ENCODE measurements around the gene KCNJ2.

Gene KCNJ2

GRCh38 chr17:70159980-70160379 lies 9.4 kb upstream of the KCNJ2 start:
- no peak for DNase-seq (ENCODE audit: low read depth)

- no peak for DNase-seq (ENCODE audit: low read depth)
Observed at GRCh38 chr17:70161519-70161918, 7.8 kb upstream of the KCNJ2 start.

GRCh38 chr17:70165383-70165782 lies 3.9 kb upstream of the KCNJ2 start:
- no peak for DNase-seq (ENCODE audit: low read depth)

DNA sequence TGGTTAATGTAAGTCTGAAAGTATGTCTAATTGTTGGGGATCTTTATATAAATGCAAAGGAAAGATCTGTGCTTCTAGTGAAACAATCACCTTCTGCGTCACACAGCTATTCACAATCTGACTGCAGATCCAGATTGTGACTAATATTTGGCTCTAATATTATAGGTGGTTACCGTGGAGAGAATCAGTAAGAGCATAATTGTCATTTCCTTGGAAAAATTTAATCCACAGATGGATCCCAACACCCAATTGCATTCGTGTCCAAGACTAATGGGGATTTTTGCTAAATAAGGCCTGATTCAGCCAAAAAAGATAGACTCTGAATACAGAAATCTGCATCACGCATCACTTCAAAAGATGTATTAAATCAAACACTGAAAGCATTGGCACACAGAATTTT lies 2.7 kb upstream of the KCNJ2 start:
- DNase-seq (ENCODE audit: low read depth), result no peak

- no peak for DNase-seq (ENCODE audit: low read depth)
Observed at GRCh38 chr17:70168044-70168976, 1.0 kb upstream of the KCNJ2 start.

DNA sequence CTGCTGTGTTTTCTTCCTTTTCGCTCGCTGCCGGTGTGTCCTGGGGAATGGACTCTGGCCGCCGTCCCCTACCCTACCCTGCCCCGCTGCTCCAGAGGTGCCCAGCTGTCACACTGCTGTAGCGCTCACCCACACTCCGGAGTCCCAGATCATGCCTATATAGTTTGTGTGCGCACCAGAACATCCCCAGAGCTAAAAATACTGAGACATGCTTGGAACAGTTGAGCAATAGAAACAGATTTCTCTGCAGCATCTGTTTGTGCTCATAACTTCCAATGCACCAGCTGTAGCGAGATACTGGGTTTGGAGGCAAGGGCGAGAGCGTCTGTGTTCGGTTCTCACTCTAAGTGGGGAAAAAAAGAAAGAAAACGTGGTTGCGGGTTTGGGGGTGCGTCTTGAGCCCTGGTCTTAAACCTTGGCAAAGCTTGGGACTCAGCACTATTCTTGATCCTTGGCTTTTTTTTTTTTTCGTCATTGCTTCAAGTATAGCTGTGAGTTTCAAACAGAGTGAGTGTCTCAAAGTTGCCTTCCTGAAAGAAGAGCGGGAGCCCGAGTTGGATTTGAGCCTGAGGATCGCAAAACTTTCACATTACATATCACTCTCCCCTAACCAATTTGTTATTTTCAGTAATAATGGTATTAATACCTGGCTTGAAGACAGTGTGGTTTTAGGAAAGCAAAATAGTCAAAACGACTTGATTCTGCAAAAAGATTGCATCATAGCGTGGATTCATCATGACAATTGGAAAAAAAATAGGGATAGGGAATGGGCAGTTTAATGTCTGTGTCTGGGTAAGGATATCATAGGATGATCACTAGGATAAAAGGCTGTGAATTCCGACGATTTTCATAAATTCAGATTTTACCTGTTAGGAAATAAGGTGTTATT lies 621 bp downstream of the KCNJ2 start:
- no peak for DNase-seq (ENCODE audit: low read depth)

DNA sequence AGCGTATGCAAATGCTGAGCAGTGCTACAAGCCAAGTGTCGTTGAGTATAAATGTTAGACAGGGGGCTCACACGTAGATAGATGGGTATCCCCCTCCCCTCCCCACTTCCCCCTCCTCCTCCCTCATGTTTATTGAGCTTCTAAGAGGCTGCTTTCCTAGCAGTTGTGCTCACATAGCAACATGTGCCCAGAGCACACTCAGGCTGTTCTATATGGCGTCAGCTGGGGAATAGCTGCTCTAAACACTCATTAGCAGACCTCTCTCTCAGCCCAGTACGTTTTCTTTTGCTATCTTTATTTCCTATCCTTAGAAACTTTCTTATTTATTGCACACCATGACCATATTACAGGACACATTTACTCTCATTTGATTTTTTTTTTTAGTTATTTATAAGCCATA lies 1.8 kb downstream of the KCNJ2 start:
- no peak for DNase-seq (ENCODE audit: low read depth)

DNA sequence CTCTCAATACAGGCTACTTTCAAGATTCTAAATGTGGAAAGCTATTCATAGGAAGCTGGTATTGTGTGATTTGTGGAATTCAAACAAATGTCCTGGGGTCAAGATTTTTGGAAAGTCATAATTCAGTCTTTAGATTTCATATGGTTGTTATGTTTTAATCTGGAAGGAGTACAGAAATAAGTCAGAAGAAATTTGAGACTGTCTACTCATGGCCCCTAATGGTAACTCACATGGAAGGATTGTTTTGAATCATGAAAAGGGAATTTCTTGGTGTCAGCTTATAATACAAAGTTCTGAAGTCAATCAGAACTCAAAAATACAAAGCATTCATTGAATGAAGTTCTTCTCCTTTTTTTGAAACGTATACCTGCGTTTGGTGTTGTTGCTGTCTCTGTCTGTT lies 3.1 kb downstream of the KCNJ2 start:
- no peak for DNase-seq (ENCODE audit: low read depth)

GRCh38 chr17:70172923-70173322 lies 3.6 kb downstream of the KCNJ2 start:
- no peak for DNase-seq (ENCODE audit: low read depth)

DNA sequence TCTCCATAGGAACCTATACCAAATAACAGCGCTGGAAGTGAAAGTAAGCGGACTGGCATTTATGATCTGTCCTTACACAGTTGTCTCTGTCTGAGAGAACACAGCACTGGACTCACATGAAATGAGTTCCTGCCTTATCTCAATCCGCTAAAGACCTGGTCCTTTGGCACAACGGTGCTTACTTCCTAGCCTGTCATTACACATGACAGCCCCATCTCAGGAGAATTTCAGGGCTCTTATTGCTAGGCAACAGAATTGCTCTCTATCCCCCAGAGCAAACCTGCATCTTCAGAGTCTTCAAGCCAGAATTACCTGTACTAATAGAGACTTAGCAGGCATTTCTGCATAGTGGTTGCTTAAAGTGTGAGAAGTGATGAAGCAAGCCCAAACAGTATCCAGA lies 4.3 kb downstream of the KCNJ2 start:
- DNase-seq (ENCODE audit: low read depth), result no peak

DNA sequence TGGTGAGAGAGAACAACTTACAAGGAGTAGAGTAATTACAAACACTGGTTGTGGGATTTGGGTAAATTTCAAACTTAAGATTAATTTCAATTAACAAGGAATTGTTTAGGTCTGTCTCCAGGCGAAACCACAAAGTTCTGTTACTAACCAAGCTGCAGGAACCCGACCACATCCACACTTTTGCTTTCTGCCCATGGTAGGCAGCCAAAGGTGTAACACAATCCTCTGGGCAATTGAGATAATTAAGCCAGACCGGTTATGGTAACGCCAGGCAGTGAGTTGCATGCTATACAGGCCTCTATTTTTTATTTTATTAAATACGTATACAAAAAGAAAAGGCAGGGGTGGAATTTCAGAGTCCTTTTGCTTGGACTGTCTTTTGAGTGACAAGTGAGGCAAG lies 12.0 kb downstream of the KCNJ2 start:
- DNase-seq (ENCODE audit: low read depth), result no peak

GRCh38 chr17:70181866-70182265 lies 12.5 kb downstream of the KCNJ2 start:
- no peak for DNase-seq (ENCODE audit: low read depth)

- DNase-seq (ENCODE audit: low read depth), result no peak
Observed at GRCh38 chr17:70183508-70183907, 14.2 kb downstream of the KCNJ2 start.

GRCh38 chr17:70184207-70184606 lies 14.9 kb downstream of the KCNJ2 start:
- DNase-seq (ENCODE audit: low read depth), result no peak

DNA sequence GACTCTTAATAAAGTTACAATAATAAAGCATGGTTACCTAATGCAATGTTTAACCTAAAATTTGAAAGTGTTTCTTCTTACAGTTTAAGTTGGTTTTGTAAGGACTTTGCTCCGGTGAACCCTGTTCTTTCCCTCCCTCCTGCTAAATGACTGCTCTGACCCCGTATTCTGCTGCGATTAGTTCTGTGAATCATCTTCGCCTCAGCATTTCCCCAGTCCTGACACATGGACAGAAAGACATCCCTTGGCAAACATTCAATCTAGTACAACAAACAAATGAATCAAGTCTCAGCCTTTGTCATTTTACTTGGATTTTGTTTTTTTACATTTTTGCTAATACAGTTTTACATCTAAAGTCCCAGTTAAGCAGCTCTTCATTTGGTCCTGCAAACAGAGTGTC lies 15.4 kb downstream of the KCNJ2 start:
- DNase-seq (ENCODE audit: low read depth), result no peak

DNA sequence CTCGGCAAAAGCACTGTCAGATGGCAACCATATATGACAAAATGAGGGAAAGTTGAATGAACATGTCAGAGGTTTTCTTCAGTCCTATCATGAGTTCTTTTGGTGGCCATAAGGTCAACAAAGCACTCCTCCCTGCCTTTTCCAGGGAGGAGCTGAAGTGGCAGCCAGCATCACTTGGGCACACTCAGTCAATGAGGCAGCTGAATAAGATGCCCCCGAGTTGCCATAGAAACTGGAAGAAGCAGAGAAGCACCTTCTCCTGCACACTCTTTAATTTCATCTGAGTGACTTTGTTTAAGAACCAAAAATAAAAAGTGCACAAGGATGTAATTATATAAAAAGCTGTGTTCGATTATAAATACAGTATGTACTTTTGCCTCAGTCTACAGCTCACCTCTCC lies 16.0 kb downstream of the KCNJ2 start:
- no peak for DNase-seq (ENCODE audit: low read depth)

DNA sequence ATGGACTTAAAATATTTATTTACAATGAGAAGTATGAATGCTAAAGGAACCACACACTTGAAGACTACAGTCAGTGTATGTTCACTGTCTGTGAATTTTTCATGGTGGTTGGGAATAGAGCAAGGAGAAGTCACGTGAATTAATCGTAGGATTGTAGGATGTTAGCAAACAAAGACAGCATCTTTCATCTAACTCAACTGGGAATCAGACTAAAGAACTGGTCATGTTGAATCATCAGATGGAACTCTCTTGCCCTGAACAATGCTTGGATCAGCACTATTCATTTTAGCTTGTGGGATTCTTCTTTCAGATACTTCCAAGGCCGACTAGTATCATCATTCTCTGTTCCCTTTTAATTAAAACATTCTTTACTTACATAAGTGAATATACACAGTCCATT lies 18.1 kb downstream of the KCNJ2 start:
- DNase-seq (ENCODE audit: low read depth), result no peak

DNA sequence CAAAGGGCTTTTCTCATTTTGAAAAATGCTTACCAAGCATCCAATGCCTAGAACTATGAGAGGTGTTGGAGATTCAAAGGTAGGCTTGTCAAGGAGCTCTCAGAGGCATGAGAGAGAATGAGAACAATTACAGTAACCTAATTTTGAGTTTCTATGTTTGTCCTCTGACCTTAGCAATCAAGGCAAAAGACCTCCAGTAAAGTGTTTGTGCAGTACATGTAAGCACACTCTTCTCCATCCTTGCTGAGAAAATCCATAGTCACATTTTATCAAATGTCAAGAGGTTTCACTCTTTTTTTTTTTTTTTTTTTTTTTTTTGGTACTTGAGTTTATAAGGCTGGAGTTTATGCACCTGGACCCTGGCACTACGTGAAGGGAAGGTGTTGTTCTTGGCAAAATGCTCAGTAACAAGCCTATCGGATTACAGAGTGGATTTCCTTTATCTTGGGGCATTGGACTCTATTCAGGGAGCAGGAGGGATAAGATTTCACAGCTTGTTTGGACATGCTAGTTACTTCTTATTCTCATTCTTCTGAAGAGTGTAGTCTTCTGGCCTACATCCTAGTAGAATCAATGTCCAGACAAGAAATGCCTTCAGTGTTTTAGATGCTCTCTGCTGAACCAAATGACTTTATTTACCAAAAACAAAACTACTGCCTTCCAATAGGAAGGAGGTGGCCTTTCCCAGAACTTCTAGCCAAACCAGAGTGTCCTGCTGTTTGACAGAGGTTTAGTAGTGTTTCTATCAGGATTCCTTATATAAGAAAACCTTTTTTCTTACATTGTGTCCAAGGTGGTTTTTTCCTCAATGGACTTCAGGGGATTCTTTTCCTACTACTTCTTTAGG lies 21.9 kb downstream of the KCNJ2 start:
- no peak for DNase-seq (ENCODE audit: low read depth)

DNA sequence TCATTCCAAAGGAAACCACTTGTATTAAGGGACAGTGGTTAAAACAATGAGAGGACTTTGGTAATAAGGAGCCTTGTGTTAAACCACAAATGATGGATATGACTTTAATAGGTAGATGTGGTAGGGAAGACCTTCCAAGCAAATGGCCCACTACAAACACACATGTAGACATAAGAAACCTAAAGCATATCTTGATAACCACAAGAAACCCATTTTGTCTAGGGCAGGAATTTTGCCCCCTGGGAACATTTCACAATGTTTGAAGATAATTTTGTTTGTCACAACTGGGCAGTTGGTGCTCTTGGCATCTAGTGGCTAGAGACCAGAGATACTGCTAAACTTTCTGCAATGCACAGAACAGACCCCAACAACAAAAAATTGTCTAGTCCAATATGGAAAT lies 25.8 kb downstream of the KCNJ2 start:
- no peak for DNase-seq (ENCODE audit: low read depth)

GRCh38 chr17:70201872-70202419 lies 32.6 kb downstream of the KCNJ2 start:
- DNase-seq (ENCODE audit: low read depth), result no peak

DNA sequence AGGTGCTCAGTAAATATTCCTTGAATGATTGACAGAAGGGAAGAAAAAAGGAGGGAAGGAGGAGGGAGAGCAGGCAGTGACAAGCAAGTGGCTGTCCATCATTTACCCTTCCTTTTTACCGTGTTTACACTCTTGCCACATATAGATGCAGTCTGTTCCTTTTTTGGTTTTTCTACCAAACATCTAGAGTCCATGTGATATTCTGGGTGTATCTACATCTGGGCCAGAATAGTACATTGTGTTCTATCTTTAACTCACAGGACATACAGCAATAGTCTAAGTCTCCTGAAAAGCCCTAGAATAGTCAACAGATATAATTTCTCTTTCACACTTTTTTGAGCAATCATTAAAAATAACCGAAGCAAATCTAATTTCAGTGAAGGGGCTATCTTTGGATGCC lies 33.5 kb downstream of the KCNJ2 start:
- no peak for DNase-seq (ENCODE audit: low read depth)

GRCh38 chr17:70204431-70204830 lies 35.1 kb downstream of the KCNJ2 start:
- DNase-seq (ENCODE audit: low read depth), result no peak
